ENCODE results near the gene SPTBN4. TPM values are rescaled to one million over a fixed set of nuclear protein-coding genes. Genes with fewer than 3 reads are reported as not detected.

Gene SPTBN4
- total and polyA plus RNA-seq, 10 of the 15 experiments (the other 5 are each of a cell fraction or from before 2014, with no cell fraction given), result 0.04 to 1.1 (median 0.34) TPM; not detected in 1

GRCh38 chr19:40565355-40565754, 98.6 kb downstream of the SPTBN4 start:
- Histone ChIP-seq H3K9ac (ENCODE audit: control insufficient read depth, insufficient read depth, low read length) (no peak overlapping the region), H3K4me1 (ENCODE audit: control insufficient read depth, insufficient read depth, low read length) (peaks cover 4% of the 10 kb centered on the region; the same call in 1 of the 2 replicates), H2AFZ (ENCODE audit: control insufficient read depth, low read depth, low read length) (no peak overlapping the region), H3K9me3 (replicated peaks; ENCODE audit: control insufficient read depth, insufficient read depth, low read length) (no peaks in the 10 kb centered on the region), H3K4me2 (ENCODE audit: control insufficient read depth, insufficient read depth) (no peak overlapping the region), H3K36me3 (ENCODE audit: control insufficient read depth in 2 of 2, insufficient read depth in 2 of 2, low read length in 1 of 2) (no peaks in the 10 kb centered on the region), H3K27me3 (replicated peaks in 1 of 2; ENCODE audit: control insufficient read depth in 2 of 2, insufficient read depth in 2 of 2, low read length in 1 of 2) (peaks cover 4 to 13% of the 10 kb centered on the region in 2 experiments; a peak in 3 of 4 replicates), H3K27ac (ENCODE audit: control insufficient read depth, insufficient read depth) (no peak overlapping the region), H3K4me3 (no peak overlapping the region), H4K20me1 (ENCODE audit: control insufficient read depth, insufficient read depth) (no peaks in the 10 kb centered on the region), H3K79me2 (ENCODE audit: control insufficient read depth, insufficient read depth, low read length) (no peaks in the 10 kb centered on the region)
- ATAC-seq, result no peak
- 26% methylated on average over 7 of the region's 7 CpGs for WGBS (ENCODE audit: insufficient coverage, insufficient replicate concordance, low lambda C conversion rate, missing lambda C conversion rate)
- no peak for DNase-seq (ENCODE audit: low read depth, low spot score)
- intact Hi-C loops (cut with micrococcal nuclease; ENCODE audit: unreplicated experiment) (no loop called here), in situ Hi-C loops (cut with MboI) (no loop called here)
- CTCF ChIA-PET, result no interaction called here
- RAD21 ChIA-PET (ENCODE audit: unreplicated experiment), result no interaction called here
- POLR2A ChIA-PET, result no interaction called here
- BruUV-seq (replicated peaks), result no TSS peak
- FAIRE-seq, result no peak
- SMC1A ChIA-PET (ENCODE audit: uncharacterized antibody, unreplicated experiment), result no interaction called here
- TF ChIP-seq NFYB (IDR thresholded peaks at IDR 0.05; ENCODE audit: insufficient read depth, low read depth, low read length) (no peak), SIX5 (IDR thresholded peaks at IDR 0.05; ENCODE audit: low read depth, low read length, severe bottlenecking) (no peak), RELB (IDR thresholded peaks at IDR 0.05; ENCODE audit: low read depth) (no peak), PAX5 (IDR thresholded peaks at IDR 0.05; ENCODE audit: borderline replicate concordance, low read depth, low read length) (no peak), BACH1 (IDR thresholded peaks at IDR 0.05; ENCODE audit: borderline replicate concordance) (no peak), HSF1 (IDR thresholded peaks at IDR 0.05; ENCODE audit: low read depth, low read length) (no peak), E2F8 (IDR thresholded peaks at IDR 0.05; ENCODE audit: low read depth, partially characterized antibody) (no peak), TBL1XR1 (IDR thresholded peaks at IDR 0.05; ENCODE audit: low read depth, low read length) (no peak), NFXL1 (IDR thresholded peaks at IDR 0.05; ENCODE audit: borderline replicate concordance) (no peak), EP300 (IDR thresholded peaks at IDR 0.05; ENCODE audit: borderline replicate concordance in 1 of 2, control insufficient read depth in 1 of 2, low read depth in 2 of 2, low read length in 2 of 2) (no peak), CUX1 (IDR thresholded peaks at IDR 0.05; ENCODE audit: insufficient replicate concordance, low read depth, low read length) (no peak)
